Chondrocyte (in vitro differentiated cells): Measurements from ENCODE around the gene HPS1. TPM values are rescaled to one million over a fixed set of nuclear protein-coding genes. Genes with fewer than 3 reads are reported as not detected.

Experiments used
- DNase-seq: peaks from one replicate; pipeline ENCODE4 v3.0.0; 2021; ENCODE audit warnings: mixed read lengths, low spot score
- H3K27ac Mint-ChIP-seq: one replicate; pipeline ENCODE4 v1.8.0; 2021; ENCODE audit warnings: mild to moderate bottlenecking, moderate library complexity, mixed read lengths; ENCODE audit not compliant: unreplicated experiment
- H3K27me3 Mint-ChIP-seq: 2 replicates; pipeline ENCODE4 v1.8.0; 2021; ENCODE audit warnings: low read depth, mixed read lengths
- H3K36me3 Mint-ChIP-seq: 2 replicates; pipeline ENCODE4 v1.8.0; 2021; ENCODE audit warnings: low read depth, mixed read lengths
- H3K4me1 Mint-ChIP-seq: 2 replicates; pipeline ENCODE4 v1.8.0; 2021; ENCODE audit warnings: low read depth, mild to moderate bottlenecking, mixed read lengths
- H3K4me3 Mint-ChIP-seq: one replicate; pipeline ENCODE4 v1.8.0; 2021; ENCODE audit warnings: mild to moderate bottlenecking, moderate library complexity, mixed read lengths; ENCODE audit not compliant: unreplicated experiment
- H3K9me3 Mint-ChIP-seq: 2 replicates; pipeline ENCODE4 v1.8.0; 2021; ENCODE audit warnings: low read depth, mixed read lengths
- CTCF ChIP-seq: fragments of 200-600 bp; sonication (generic); IDR thresholded peaks from 2 replicates; pipeline ENCODE4 v1.5.0; 2021; ENCODE audit warnings: antibody characterized with exemption, mild to moderate bottlenecking, moderate library complexity
- total RNA-seq: library from RNA; stranded (reverse); gene quantifications from 3 replicates; pipeline ENCODE4 v1.2.1, GENCODE V29; 2021

HPS1 gene
- total RNA-seq, 1 donor from 2014 or later = 50.5 TPM

GRCh38 chr10:98469001-98469931 is 22.5 kb upstream of the HPS1 start:
- no peaks in the 10 kb centered on the region for H3K9me3 Mint-ChIP-seq
- H3K4me1 Mint-ChIP-seq = peaks cover 5% of the 10 kb centered on the region
- no peaks in the 10 kb centered on the region for H3K36me3 Mint-ChIP-seq
- DNase-seq = no peak
- no peak overlapping the region for H3K4me3 Mint-ChIP-seq
- H3K27me3 Mint-ChIP-seq = peaks cover 22% of the 10 kb centered on the region
- no peak overlapping the region for H3K27ac Mint-ChIP-seq
- no peak for TF ChIP-seq CTCF

- H3K36me3 Mint-ChIP-seq = no peaks in the 10 kb centered on the region
- H3K27me3 Mint-ChIP-seq = peaks cover 22% of the 10 kb centered on the region
- TF ChIP-seq CTCF = peak; percentile 93
- no peak overlapping the region for H3K27ac Mint-ChIP-seq
- DNase-seq = no peak
- peak overlapping the region; percentile 86 for H3K4me3 Mint-ChIP-seq
- no peaks in the 10 kb centered on the region for H3K9me3 Mint-ChIP-seq
- H3K4me1 Mint-ChIP-seq = peaks cover 5% of the 10 kb centered on the region
Observed at GRCh38 chr10:98467506-98468318, 21.0 kb upstream of the HPS1 start.

- no peak overlapping the region for H3K27ac Mint-ChIP-seq
Observed at GRCh38 chr10:98466861-98467505, 20.2 kb upstream of the HPS1 start.

GRCh38 chr10:98465866-98466265 is 19.1 kb upstream of the HPS1 start:
- no peak overlapping the region for H3K27ac Mint-ChIP-seq
- H3K27me3 Mint-ChIP-seq = peaks cover 16% of the 10 kb centered on the region
- no peaks in the 10 kb centered on the region for H3K36me3 Mint-ChIP-seq
- TF ChIP-seq CTCF = no peak
- no peak overlapping the region for H3K4me3 Mint-ChIP-seq
- H3K4me1 Mint-ChIP-seq = peaks cover 10% of the 10 kb centered on the region
- H3K9me3 Mint-ChIP-seq = no peaks in the 10 kb centered on the region
- DNase-seq = no peak

More at GRCh38 chr10:98466861-98467505, 20.2 kb upstream of the HPS1 start:
- Mint-ChIP-seq H3K4me1 (peaks cover 5% of the 10 kb centered on the region), H3K27me3 (peaks cover 20% of the 10 kb centered on the region), H3K36me3 (no peaks in the 10 kb centered on the region), H3K4me3 (peak overlapping the region; percentile 86), H3K9me3 (no peaks in the 10 kb centered on the region)
- TF ChIP-seq CTCF = no peak
- no peak for DNase-seq
